NCI-H187 treated with DMSO at 0.1 percent for 48 hours (cell line): Measurements from ENCODE around the gene PDGFB.

ENCODE experiments used
- DNase-seq: peaks from one replicate; lab custom pipeline; 2025; lab: John Stamatoyannopoulos, UW

The PDGFB gene

DNA sequence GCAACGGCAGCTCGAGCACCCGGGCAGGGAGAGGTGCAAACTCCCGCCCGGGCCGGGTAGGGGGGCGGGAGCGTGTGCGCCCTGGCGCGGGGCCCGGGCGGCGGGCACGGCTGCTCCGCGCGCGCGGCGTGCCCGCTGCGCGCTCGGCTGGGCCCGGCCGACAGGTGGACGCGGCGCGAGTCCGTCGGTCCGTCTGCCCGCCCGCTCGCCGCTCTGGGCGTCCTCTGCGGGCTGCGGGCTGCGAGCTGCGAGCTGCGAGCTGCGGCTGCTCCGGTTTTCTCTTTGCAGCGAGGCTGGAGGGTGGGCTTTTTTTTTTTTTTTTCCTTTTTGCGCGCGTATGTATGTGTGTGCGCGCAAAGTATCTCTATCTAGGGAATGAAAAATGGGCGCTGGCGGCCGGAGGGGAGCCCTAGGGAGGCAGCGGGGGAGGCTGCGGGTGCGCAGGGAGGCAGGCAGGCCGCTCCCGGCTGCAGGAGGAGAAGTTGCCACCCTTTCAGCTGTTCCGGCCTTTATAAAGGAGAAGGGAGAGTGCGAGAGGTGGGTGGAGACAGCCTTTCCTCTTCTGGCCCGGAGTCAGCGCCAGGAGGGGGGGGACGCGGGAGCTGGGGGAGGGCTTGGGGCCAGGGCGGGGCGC lies at the start of gene PDGFB:
TSS of gene PDGFB (minus strand) at position 487 of the 634 bp plus-strand sequence. CDS start 1,019 bp downstream, outside the sequence.
- no peak for DNase-seq

DNA sequence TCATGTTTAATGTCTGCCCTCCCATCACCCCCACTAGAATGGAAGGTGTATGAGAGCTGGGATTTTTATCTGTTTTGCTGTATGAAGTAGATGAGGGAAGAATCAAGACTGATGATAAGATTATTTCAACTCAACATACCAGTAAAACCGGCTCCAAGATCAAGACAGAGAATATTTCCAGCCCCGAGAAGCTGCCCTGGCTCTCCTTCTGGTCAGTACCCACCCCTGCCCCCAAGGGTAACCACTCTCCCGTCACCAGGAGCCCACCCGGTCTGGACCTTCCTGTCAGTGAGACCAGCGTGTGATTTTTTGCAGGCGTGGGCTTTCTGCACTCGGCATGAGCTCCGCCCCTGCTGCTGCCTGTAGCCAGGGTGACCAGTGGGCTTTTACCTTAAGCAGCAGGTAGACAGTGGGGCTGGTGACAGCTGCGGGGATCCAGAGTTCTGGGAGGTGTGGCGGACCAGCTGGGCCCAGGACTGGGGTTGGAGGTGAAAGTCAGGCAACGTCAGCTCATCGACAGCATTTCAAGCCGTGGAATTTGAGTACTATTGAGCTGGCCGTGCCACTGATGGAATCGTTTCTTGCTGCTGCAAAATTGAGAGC lies 49.1 kb upstream of the PDGFB start:
- no peak for DNase-seq

DNA sequence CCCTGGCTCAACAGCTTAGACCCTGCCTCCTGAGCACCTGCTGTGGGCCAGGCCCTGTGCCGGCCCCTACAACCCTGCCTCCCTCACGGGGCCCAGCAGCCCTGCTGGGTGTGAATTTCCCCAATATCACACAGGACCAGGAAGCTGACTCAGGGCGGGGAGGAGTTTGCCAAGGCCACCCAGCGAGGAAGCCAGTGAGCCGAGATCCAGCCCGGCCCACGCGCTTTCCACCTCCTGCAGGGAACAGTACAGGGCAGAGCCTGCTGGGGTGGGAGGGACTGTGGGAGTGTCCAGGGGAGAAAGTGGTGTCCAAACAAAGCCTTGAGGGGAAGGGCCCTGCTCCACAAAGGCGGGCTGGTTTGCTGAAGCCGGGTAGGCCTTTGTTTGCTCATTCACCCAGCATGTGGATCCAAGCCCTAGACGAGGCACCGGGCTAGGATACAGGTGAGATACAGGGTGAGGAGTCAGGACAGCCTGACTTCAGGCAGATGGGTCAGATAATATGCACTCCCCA lies 47.8 kb upstream of the PDGFB start:
- no peak for DNase-seq

DNA sequence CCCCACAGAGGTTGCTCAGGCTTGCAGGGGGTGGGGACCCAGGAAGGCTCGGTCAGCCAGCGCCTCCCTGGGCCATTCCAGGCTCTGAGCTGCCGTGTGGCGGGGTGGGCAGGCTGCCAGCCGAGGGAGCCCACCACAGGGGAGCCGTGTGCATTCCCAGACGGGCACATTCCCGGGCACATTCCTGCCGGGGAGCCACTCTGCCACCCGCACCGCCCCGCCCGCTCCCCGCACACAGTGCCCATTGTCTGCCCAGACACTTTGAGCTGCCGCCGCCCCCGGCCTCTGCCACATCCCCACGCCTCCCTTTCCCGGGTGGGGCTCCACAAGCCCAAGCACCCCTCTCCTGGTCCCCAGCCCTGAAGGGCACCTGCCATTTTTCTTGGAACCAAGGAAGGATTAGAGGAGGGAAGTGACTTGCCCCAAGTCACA lies 47.3 kb upstream of the PDGFB start:
- DNase-seq, result no peak

DNA sequence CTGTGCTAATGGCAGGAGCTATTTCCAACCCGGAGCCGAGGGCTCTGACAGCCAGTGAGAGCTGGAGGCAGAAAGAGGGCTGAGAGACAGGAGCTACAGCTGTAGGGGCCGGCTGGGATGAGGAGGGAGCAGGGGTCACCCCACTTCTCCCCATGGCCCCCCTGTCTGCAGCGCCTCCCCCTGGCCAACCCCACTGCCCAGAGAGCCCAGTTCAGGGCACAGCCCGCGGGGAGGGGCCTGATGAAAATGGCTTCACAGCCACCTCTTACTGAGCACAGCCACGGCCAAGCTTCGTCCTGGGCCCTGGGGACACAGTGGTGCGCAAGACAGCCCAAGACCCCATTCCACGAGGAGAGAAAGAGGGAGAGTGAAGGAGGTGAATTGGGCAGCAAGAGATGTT lies 46.7 kb upstream of the PDGFB start:
- DNase-seq, result no peak

DNA sequence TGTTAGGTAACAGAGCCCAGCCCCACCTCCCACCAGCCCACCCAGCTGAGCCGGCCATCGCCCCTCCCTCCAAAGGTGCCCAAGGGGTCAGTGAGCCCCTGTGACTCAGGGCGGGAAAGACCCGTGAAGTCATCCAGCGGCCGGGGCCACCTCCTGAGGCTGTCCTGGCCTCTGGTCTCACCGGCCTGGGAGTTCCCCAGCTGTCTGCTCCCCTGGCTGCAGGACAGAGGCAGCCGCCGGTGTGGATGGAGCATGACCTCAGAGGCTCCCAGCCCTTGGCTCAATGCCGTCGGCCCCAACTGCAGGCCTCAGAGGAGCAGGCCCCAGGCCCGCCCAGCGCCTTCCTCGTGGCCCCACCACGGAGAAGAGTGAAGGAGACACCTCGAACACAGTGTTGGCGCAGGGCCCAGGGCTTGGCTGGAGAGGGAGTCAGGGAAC lies 46.0 kb upstream of the PDGFB start:
- no peak for DNase-seq

DNA sequence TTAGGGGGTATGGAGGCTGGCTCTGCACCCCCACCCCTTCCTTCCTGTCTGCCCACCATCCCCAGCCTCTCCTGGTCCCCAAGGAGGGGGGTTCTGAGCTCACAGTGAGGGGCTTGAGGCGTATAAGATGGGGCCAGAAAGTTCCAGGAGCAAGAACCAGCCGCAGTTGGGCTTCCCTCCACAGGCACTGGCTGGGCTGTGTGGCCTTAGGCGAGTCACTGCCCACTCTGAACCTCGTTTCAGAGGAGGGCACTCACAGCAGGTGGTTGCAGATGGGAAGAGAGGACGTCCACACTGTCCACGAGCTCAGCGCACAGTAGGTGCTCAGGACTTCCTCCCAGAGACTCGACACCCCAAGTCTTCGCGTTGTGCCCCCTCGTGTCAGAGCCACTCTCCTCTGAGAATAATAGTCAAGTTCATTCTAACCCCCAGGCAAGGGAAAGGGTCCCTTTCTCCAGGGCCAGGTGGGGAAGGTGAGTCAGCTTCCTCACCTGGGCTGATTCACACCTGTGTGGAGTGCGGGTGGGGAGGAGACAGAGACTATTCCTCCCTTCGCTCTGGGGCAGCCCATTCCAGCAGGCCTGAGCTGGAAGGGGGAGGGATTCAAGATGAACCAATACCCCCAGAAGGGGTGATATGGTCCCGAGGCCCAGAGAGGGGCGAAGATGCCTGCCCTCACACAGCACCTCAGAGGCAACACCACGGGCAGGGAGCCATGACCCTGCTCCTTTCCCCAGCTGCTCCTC lies 45.4 kb upstream of the PDGFB start:
- DNase-seq, result no peak

DNA sequence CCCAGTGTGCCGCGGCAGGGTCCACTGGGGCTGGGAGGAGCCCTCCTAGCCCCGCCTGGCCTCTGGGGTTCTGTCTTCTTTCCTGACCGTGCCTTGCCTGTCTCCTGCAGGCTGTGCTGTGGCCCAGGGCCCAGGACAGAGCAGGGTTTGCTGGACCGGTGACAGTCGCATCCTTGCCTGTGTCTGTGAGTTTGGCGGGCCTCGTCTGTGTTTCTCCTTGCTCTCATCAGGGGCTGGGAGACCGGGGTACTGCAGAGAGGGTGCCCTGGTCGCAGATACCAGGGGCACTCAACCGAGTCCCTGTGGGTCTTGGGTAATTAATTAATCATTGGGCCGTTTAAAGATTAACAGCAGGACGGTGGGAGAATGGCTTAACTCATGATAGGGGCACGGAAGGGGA lies 44.8 kb upstream of the PDGFB start:
- no peak for DNase-seq

DNA sequence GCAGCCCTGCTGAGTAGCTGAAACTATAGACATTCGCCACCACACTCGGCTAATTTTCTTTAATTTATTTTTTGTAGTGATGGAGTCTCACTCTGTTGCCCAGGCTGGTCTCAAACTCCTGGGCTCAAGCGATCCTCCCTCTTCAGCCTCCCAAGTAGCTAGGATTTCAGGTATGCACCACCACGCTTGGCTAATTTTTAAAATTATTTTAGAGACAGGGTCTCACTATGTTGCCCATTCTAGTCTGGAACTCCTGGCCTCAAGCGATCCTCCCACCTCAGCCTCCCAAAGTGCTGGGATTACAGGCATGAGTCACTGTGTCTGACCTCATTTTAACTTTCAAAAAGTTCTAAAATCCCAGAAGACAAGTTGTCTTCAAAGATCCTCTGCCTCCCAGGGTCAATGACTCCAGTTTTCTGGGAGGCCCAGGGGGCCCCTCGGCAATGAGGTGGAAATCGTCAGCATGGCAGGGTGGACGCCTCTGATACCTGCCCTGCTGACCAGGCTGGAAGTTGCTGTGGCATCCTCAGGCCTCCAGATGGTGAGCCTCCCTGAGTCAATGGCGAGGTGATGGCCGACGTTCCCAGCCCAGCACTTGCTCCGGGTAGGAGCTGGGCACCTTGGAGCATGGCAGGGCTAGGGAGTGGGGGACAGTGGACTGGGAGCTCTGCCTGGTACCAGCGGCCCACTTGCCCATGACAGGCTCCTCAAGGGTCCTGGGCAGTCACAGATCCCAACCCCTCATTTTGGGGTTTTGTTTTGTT lies 43.5 kb upstream of the PDGFB start:
- DNase-seq, result no peak

DNA sequence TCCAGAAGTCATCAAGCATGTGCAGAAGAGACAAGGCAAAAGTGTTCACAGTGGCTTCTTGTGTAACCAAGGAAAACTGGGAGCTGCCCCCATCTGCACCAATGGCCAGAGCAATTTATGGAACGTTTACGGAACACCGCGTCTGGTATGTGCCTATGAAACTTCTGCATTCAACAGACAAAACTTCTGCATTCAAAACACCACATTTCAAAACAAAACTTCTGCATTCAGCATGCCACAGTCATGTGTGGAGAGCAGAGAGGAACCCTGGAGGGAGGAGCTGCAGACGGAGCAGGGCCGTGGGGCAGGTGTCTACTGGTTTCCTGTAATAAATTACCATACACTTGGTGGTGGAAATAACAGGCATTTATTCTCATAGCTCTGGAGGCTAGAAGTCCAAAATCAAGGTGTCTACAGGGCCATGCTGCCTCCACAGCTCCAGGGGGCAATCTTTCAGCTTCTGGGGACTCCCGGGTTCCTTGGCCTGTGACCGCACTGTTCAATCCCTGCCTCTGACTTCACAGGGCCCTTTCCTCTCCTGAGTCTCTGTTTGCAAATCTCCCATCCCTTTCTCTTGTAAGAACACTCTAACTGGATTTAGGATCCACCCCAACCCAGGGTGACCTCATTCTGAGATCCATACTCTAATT lies 42.4 kb upstream of the PDGFB start:
- DNase-seq, result no peak

DNA sequence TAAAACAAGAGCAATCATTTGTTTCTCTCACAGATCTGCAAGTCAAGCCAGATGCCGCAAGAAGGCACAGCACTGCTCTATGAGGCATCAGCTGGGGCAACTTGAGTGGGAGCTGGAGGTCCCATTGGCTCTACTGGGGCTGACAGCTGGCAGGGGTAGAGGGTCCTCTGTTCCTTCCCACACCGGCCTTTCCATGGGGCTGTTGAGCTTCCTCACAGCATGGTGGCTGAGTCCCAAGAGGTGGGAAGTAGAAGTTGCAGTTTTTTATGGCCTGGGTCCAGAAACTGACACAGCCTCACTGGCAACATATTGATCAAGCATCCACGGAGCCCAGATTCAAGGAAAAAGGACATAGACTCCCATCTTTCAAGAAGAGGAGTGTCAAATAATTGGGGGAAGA lies 40.2 kb upstream of the PDGFB start:
- no peak for DNase-seq

DNA sequence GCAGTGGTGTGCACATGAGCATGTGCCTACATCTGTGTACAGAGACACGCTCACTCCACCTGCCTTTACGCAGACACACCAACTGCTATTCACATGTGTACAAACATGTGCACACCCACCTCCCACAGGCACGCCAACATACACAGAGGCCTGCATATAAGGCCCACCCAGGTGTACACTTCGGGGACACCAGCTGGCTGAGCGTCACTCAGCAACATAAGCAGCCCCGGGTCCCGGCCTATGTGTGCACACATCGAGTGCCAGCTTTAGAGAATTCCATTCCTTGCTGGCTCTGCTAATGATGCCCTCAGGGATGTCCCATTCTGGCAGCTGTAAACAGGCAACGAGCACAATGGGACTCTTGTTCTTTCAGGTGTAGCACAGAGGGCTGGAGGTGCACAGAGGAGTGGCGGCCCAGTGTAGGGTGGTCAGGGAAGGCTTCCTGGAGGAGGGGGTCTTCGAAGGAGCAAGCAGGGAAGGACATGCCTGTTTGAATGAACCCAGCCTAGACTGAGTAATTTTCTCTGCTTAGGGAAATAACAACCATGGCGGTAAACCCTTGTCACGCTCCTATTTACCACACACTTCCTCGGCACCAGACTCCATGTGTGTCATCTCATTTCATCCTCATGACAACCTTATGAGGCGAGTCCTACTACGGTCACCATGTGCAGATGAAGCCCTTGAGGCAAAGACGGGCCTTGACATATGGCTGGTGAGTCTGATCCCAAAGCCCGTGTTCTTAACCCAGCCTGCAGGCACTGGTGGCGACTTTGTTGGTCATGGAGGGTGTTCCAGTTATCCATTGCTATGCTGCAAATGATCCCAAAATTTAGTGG lies 39.6 kb upstream of the PDGFB start:
- DNase-seq, result no peak

DNA sequence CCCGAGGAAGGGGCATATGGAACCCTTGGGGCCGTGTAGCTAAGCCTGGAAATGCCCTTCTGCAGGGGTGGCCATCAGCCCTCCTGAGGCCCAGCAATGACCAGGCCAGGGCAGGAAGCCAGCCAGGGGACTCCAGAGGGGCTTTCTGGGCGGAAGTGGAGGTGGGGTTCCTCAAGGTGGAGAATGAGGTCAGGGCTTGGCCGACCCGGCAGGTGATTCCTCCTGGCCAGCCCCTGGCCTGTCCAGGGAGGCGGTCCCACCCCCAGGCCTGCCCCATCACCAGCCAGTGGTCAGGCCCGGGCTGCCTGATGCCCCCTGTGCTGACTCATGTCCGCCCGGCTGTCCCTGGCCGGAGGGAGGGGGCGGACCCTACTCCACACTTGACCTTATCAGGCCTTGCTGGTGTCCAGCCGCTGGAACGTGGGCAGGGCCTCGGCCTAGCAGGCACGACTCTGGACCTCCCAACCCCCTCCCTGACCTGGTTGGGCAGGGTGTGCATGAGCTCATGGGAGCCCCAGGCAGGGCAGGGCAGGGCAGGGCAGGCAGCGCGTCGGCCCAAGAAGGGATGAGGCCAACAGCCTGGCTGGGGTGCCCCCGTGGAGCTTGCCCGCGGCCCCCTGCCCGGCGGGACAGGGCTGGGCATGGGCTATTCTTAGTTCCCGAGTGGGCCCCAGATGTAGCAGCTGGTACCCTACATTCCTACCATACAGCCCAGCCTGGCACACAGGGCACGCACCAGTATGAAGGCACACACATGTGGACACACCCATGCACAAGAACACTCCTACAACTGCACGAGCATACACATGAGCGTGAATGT lies 38.8 kb upstream of the PDGFB start:
- no peak for DNase-seq

DNA sequence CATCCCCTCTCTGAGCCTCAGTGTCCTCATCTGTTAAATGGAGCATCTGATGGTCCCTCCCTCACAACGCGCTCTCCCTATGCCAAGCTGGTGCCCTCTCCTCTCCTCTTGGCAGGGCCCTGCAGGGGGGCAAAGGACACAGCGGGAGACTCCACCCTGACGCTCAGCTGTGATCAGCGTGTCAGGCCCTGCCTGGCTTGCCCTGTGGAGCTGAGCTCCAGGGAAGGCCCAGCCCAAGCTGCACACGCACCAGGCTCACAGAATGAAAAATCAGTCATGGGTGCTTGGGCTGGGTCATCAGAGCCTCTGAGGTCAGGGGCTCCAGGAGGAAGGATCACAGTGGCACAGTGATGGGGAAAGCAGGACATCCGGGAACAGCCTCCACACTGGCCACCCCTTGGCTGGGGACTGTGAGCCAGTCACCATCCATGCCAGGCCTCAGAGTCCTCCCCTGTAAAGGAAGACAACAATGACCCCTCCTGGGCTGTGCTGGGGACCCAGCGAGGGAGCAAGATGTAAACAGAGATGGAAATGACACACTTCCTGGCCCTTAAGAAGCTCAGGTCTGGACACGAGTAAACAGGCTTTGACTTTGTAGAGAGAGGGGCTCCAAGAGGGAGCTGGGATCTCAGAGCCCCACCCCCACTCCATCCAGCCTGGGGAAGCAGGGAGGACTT lies 38.0 kb upstream of the PDGFB start:
- no peak for DNase-seq

DNA sequence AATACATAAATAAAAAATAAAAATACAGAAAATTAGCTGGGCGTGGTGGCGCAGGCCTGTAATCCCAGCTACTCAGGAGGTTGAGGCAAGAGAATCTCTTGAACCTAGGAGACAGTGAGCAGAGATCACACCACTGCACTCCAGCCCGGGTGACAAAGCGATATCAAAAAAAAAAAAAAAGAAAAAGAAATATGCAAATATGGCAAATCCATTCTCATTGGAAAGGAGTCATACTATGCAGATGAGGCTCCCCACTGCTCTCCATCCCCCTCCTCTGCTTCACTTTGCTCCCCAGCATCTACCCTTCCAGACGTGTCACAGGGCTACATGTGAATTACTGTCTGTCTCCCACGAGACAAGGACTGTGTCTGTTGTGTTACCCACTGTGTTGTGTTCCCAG lies 36.3 kb upstream of the PDGFB start:
- no peak for DNase-seq

DNA sequence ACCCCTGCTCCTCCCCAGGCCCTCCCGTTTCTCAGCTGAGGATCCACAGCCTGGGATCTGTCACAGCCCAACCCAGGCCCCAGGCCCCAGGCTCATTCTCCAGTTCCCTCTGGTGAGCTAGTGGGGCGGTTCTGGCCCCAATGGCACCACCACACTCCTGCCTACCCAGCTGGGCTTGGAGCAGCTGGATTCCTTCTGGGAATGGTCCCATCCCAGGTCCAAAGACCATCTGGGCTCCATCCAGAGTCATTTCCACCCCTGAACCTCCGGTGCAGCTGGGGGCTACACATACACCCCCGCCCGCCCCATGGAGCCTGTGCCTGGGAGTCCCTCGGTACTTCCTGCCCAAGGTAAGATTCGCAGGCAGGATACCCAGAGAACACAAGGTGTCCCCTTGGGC lies 35.5 kb upstream of the PDGFB start:
- DNase-seq, result no peak

DNA sequence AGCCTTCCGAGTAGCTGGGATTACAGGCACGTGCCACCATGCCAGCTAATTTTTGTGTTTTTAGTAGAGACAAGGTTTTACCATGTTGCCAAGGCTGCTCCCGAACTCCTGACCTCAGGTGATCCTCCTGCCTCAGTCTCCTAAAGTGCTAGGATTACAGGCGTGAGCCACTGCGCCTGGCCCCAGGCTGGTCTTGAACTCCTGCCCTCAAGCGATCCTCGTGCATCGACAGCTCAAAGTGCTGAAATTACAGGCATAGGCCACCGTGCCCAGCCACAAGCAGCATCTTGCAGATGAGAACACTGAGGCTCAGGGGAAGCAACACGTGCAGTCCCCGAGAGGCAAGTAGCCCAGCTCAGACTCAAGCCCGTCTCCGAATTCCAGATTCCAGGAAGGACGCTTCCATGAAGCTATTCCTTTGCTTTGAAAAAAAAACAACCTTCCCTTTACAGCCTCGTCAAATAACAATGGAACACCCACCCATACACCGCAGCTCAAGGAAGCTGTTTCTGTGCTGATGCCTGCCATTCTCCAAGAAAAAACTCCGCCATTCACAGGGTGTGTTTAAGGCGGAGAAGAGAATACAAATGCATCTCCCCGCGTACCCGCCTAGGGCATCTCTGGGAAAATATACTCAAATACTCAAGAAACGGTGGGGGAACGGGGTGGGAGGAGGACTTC lies 34.5 kb upstream of the PDGFB start:
- DNase-seq, result no peak

DNA sequence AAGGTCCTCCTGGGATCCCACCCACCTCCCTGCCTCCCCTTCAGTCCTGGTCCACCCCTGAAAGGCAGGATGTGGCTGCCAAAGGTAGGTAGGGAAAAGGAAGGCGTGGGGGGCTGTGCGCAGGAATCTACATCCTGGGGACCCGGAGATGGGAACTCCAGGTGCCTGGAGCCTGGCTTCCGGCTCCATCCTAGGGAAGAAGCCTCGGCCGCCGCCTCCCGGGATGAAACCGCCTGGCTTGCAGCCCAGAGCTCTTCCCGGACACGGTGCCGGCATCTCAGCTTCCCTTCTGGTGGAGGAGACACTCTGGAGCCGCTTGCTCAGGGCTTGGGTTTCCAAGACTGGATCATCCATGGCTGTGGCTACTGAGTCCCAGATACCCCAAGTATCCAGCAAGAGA lies 33.3 kb upstream of the PDGFB start:
- no peak for DNase-seq

DNA sequence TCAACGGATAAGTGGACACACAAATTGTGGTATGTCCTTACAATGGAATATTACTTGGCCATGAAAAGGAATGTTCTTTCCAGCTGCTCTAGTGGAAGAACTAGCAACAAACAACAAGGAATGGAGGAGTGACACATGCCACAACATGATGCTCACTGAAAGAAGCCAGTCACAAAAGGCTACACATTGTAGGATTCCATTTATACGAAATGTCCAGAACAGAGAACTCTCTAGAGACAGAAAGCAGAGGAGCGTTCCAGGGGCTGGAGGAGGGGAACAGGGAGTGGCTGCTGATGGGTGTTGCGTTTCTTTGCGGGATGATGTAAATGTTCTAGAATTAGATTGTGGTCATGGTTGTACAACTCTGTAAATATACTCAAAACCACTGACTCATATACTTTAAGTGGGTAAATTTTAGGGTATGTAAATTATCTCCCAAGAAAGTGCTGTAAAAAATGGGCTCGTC lies 32.4 kb upstream of the PDGFB start:
- DNase-seq, result no peak
